ENCODE measurements around the gene TREM2.

The TREM2 gene

GRCh38 chr6:41171908-41172307 is 9.0 kb upstream of the TREM2 start:
- H3K9me3 ChIP-seq (ENCODE audit: severe bottlenecking): no peaks in the 10 kb centered on the region
- H3K36me3 ChIP-seq: no peaks in the 10 kb centered on the region
- H3K27me3 ChIP-seq (ENCODE audit: insufficient read depth, low read depth, severe bottlenecking): no peaks in the 10 kb centered on the region
- DNase-seq: peak; percentile 3
- H3K27ac ChIP-seq: no peak overlapping the region
- no peak overlapping the region for H3K4me3 ChIP-seq (ENCODE audit: low read depth, low read length)
- TF ChIP-seq CTCF (IDR thresholded peaks at IDR 0.05; ENCODE audit: low read depth, low read length): no peak

GRCh38 chr6:41170547-41171160 is 7.7 kb upstream of the TREM2 start:
- Histone ChIP-seq H3K9me3 (ENCODE audit: severe bottlenecking) (no peaks in the 10 kb centered on the region), H3K36me3 (no peaks in the 10 kb centered on the region), H3K4me3 (ENCODE audit: low read depth, low read length) (no peak overlapping the region), H3K27ac (no peak overlapping the region), H3K27me3 (ENCODE audit: insufficient read depth, low read depth, severe bottlenecking) (no peaks in the 10 kb centered on the region)
- DNase-seq: peak; percentile 2
- no peak for TF ChIP-seq CTCF (IDR thresholded peaks at IDR 0.05; ENCODE audit: low read depth, low read length)

- Histone ChIP-seq H3K27ac (no peak overlapping the region), H3K27me3 (ENCODE audit: insufficient read depth, low read depth, severe bottlenecking) (no peaks in the 10 kb centered on the region), H3K4me3 (ENCODE audit: low read depth, low read length) (no peak overlapping the region), H3K9me3 (ENCODE audit: severe bottlenecking) (no peaks in the 10 kb centered on the region), H3K36me3 (no peaks in the 10 kb centered on the region)
- TF ChIP-seq CTCF (IDR thresholded peaks at IDR 0.05; ENCODE audit: low read depth, low read length): no peak
- peak; percentile 6 for DNase-seq
Observed at GRCh38 chr6:41167173-41167963, 4.5 kb upstream of the TREM2 start.

- no peak for DNase-seq
- Histone ChIP-seq H3K9me3 (ENCODE audit: severe bottlenecking) (no peaks in the 10 kb centered on the region), H3K36me3 (no peaks in the 10 kb centered on the region), H3K4me3 (ENCODE audit: low read depth, low read length) (no peak overlapping the region), H3K27me3 (ENCODE audit: insufficient read depth, low read depth, severe bottlenecking) (no peaks in the 10 kb centered on the region), H3K27ac (no peak overlapping the region)
- TF ChIP-seq CTCF (IDR thresholded peaks at IDR 0.05; ENCODE audit: low read depth, low read length): no peak
Observed at GRCh38 chr6:41164551-41165120, 1.7 kb upstream of the TREM2 start.

GRCh38 chr6:41163419-41163717 is 452 bp upstream of the TREM2 start:
- Histone ChIP-seq H3K27ac (no peak overlapping the region), H3K4me3 (ENCODE audit: low read depth, low read length) (no peak overlapping the region), H3K36me3 (no peaks in the 10 kb centered on the region), H3K27me3 (ENCODE audit: insufficient read depth, low read depth, severe bottlenecking) (no peaks in the 10 kb centered on the region), H3K9me3 (ENCODE audit: severe bottlenecking) (no peaks in the 10 kb centered on the region)
- no peak for DNase-seq
- no peak for TF ChIP-seq CTCF (IDR thresholded peaks at IDR 0.05; ENCODE audit: low read depth, low read length)

Data from WERI-Rb-1 (cell line).